ENCODE data around the gene LHFPL2. TPM values are rescaled to one million over a fixed set of nuclear protein-coding genes. Genes with fewer than 3 reads are reported as not detected.

The LHFPL2 gene
- total RNA-seq, 1 experiment from 2014 or later: 17.9 TPM

DNA sequence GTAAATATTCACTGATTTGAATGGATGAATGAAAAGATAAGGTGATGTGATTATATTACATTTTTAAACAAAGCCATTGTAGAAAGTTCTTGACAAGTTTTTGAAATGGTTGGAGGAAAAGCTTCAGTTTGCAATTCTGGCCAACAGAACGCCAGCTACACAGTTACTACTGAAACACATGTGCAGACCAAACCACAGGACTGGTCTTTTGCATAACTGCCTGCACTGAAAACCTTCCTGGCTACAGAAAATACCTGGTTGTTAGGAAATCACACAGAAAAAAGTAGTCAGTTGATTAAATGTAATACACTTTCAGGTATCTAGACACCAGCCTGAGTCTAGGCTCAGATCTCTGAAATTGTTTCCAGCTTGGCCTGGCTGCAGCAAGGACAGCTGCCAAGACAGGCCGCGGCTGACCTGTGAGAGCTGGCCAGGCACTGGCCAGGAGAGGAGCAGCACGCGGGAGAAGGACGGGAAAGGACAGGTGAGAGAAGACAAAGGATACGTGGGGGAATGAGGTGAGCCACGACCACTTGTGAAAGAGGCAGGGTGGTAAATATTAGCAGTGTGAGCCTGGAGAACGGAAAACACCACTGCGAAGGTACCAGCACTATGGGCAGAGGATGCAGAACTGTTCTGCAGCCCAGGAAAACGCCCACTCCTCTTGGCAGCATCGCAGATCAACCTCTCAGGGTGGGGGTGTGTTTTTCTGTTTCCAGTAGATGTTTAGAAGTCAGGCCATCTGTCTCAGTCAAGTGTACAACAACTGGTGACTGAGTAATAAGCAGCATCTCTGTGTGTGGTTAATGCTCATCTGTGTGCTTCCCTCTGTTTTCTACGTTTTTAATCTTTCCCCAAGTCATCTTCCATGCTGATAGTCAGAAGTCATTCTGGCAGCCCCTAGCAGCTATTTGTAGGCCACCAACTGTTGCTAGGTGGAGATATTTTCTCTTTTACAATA, 150.7 kb downstream of the LHFPL2 start:
- Histone ChIP-seq H3K27ac (ENCODE audit: low read depth, low read length) (no peak overlapping the region), H3K9ac (ENCODE audit: low read length) (no peak overlapping the region), H3K79me2 (ENCODE audit: insufficient read depth, low read length) (peaks cover 3% of the 10 kb centered on the region; the same call in 1 of the 2 replicates), H3K36me3 (ENCODE audit: control insufficient read depth in 1 of 2, insufficient read depth in 2 of 2, low read length in 2 of 2) (no peaks in the 10 kb centered on the region), H3K27me3 (ENCODE audit: insufficient read depth, low read length) (no peaks in the 10 kb centered on the region), H3K4me2 (ENCODE audit: low read length) (no peak overlapping the region), H3K4me1 (ENCODE audit: control insufficient read depth in 1 of 2, insufficient read depth in 2 of 2, low read length in 2 of 2) (no peaks in the 10 kb centered on the region), H3K9me3 (ENCODE audit: control insufficient read depth in 1 of 2, insufficient read depth in 1 of 2, low read depth in 1 of 2, low read length in 2 of 2) (no peaks in the 10 kb centered on the region), H3K4me3 (replicated peaks in 1 of 2; ENCODE audit: low read depth in 1 of 2, low read length in 2 of 2) (no peak overlapping the region), H2AFZ (ENCODE audit: low read depth, low read length, poor library complexity, severe bottlenecking) (no peak overlapping the region), H4K20me1 (ENCODE audit: insufficient read depth) (no peaks in the 10 kb centered on the region; the same call in 1 of the 2 replicates), H3K9me2 (ENCODE audit: insufficient read depth) (no peaks in the 10 kb centered on the region)
- TF ChIP-seq SIN3A (IDR thresholded peaks at IDR 0.05; ENCODE audit: low read depth) (no peak), CBX3 (IDR thresholded peaks at IDR 0.05; ENCODE audit: low read depth) (no peak), RAD21 (IDR thresholded peaks at IDR 0.05; ENCODE audit: low read depth) (no peak), ZBTB33 (IDR thresholded peaks at IDR 0.05; ENCODE audit: extremely low read depth, insufficient replicate concordance, low read length) (no peak), EZH2 (IDR thresholded peaks at IDR 0.05) (no peak)
- ATAC-seq (no peak), DNase-seq (ENCODE audit: low read depth, low spot score) (no peak)
- CTCF ChIA-PET: no interaction called here
- POLR2A ChIA-PET: no interaction called here
- intact Hi-C loops (cut with micrococcal nuclease): no loop called here
- RAD21 ChIA-PET (ENCODE audit: low non-redundant PET in 1 of 2, low total read pairs in 2 of 2, uncharacterized antibody in 2 of 2, unreplicated experiment in 2 of 2): no interaction called here
- no TSS peak for BruUV-seq (replicated peaks)

- BruUV-seq (replicated peaks): no TSS peak
- CTCF ChIA-PET: no interaction called here
- peaks cover 3% of the 10 kb centered on the region; the same call in 1 of the 2 replicates for H3K79me2 ChIP-seq (ENCODE audit: insufficient read depth, low read length)
- no peaks in the 10 kb centered on the region for H3K9me3 ChIP-seq (ENCODE audit: control insufficient read depth in 1 of 2, insufficient read depth in 1 of 2, low read depth in 1 of 2, low read length in 2 of 2)
- H3K9me2 ChIP-seq (ENCODE audit: insufficient read depth): no peaks in the 10 kb centered on the region
- no peak for DNase-seq (ENCODE audit: low read depth, low spot score)
- H2AFZ ChIP-seq (ENCODE audit: low read depth, low read length, poor library complexity, severe bottlenecking): no peak overlapping the region
- intact Hi-C loops (cut with micrococcal nuclease): no loop called here
- RAD21 ChIA-PET (ENCODE audit: low non-redundant PET in 1 of 2, low total read pairs in 2 of 2, uncharacterized antibody in 2 of 2, unreplicated experiment in 2 of 2): no interaction called here
- H3K9ac ChIP-seq (ENCODE audit: low read length): no peak overlapping the region
- no peaks in the 10 kb centered on the region for H3K36me3 ChIP-seq (ENCODE audit: control insufficient read depth in 1 of 2, insufficient read depth in 2 of 2, low read length in 2 of 2)
- ATAC-seq: no peak
- POLR2A ChIA-PET: no interaction called here
- no peak overlapping the region for H3K4me3 ChIP-seq (replicated peaks in 1 of 2; ENCODE audit: low read depth in 1 of 2, low read length in 2 of 2)
- no peaks in the 10 kb centered on the region; the same call in 1 of the 2 replicates for H4K20me1 ChIP-seq (ENCODE audit: insufficient read depth)
- H3K27me3 ChIP-seq (ENCODE audit: insufficient read depth, low read length): no peaks in the 10 kb centered on the region
- TF ChIP-seq REST (IDR thresholded peaks at IDR 0.05; ENCODE audit: low read depth): no peak
- TF ChIP-seq FOSL1 (IDR thresholded peaks at IDR 0.05; ENCODE audit: low read depth): no peak
- TF ChIP-seq SRF (IDR thresholded peaks at IDR 0.05; ENCODE audit: low read depth): no peak
- no peaks in the 10 kb centered on the region; a peak in 1 of 4 replicates for H3K4me1 ChIP-seq (ENCODE audit: control insufficient read depth in 1 of 2, insufficient read depth in 2 of 2, low read length in 2 of 2)
- no peak overlapping the region for H3K27ac ChIP-seq (ENCODE audit: low read depth, low read length)
- H3K4me2 ChIP-seq (ENCODE audit: low read length): no peak overlapping the region
Observed at GRCh38 chr5:78496373-78496772, 152.2 kb downstream of the LHFPL2 start.
